H1 (cell line): Measurements from ENCODE around the gene FOXD3. TPM values are rescaled to one million over a fixed set of nuclear protein-coding genes. Genes with fewer than 3 reads are reported as not detected.
A peak's percentile ranks its signal among the peaks of the same experiment; 100 is the strongest.

Experiments used
- ATF2 ChIP-seq: IDR thresholded peaks from 2 replicates; pipeline ENCODE4 v1.6.1; 2012; ENCODE audit warnings: low read length, inconsistent platforms
- CBX5 ChIP-seq: fragments of 300-800, 300-1000 bp; sonication (generic); IDR thresholded peaks from 2 replicates; pipeline ENCODE4 v1.7.1; 2016; ENCODE audit warnings: antibody characterized with exemption, low read length, low read depth
- CBX8 ChIP-seq: fragments of 300-800, 300-1000 bp; sonication (generic); IDR thresholded peaks from 2 replicates; pipeline ENCODE4 v1.7.1; 2016; ENCODE audit warnings: low read depth, low read length, borderline replicate concordance
- CREB1 ChIP-seq: IDR thresholded peaks from 2 replicates; pipeline ENCODE4 v1.6.1; 2012; ENCODE audit warnings: inconsistent platforms
- E2F6 ChIP-seq: IDR thresholded peaks from 2 replicates; pipeline ENCODE4 v1.6.1; 2012; ENCODE audit warnings: inconsistent platforms
- EZH2 ChIP-seq: fragments of 200-600 bp; sonication (generic); IDR thresholded peaks from 2 replicates; pipeline ENCODE4 v1.7.1; 2012; ENCODE audit warnings: low read depth, mild to moderate bottlenecking, moderate library complexity, low read length, inconsistent platforms; ENCODE audit not compliant: severe bottlenecking
- GABPA ChIP-seq: IDR thresholded peaks from 2 replicates; pipeline ENCODE4 v1.6.1; 2011; ENCODE audit warnings: mild to moderate bottlenecking, low read length, moderate library complexity, borderline replicate concordance; ENCODE audit not compliant: insufficient read depth
- HDAC6 ChIP-seq: IDR thresholded peaks from one replicate; pipeline ENCODE4 v1.7.1; 2012; ENCODE audit warnings: low read depth, mild to moderate bottlenecking, inconsistent platforms, low read length, moderate library complexity
- KDM1A ChIP-seq: fragments of 200-600, 300-600 bp; sonication (generic); IDR thresholded peaks from 2 replicates; pipeline ENCODE4 v1.7.1; 2016; ENCODE audit warnings: mild to moderate bottlenecking, low read length, borderline replicate concordance
- MAFK ChIP-seq: IDR thresholded peaks from 2 replicates; pipeline ENCODE4 v1.6.1; 2012; ENCODE audit warnings: low read depth, mild to moderate bottlenecking, improper control_type of control experiment, low read length
- NRF1 ChIP-seq: IDR thresholded peaks from 2 replicates; pipeline ENCODE4 v1.6.1; 2011; ENCODE audit warnings: mild to moderate bottlenecking, low read depth, low read length, improper control_type of control experiment
- PHF8 ChIP-seq: fragments of 200-600 bp; sonication (generic); conservative IDR thresholded peaks from 2 replicates; pipeline ENCODE4 v1.7.1; 2012; ENCODE audit warnings: low read depth, mild to moderate bottlenecking, inconsistent platforms, low read length, moderate library complexity
- POU5F1 ChIP-seq: IDR thresholded peaks from 2 replicates; pipeline ENCODE4 v1.6.1; 2011; ENCODE audit warnings: low read depth, mild to moderate bottlenecking, low read length, moderate library complexity
- RFX5 ChIP-seq: IDR thresholded peaks from 2 replicates; pipeline ENCODE4 v1.6.1; 2011; ENCODE audit warnings: low read depth, low read length, improper control_type of control experiment, borderline replicate concordance
- SIN3A ChIP-seq, 2 experiments: IDR thresholded peaks in 1 of 2; conservative IDR thresholded peaks in 1 of 2; 2 replicates each; pipeline ENCODE4 v1.6.1; 2011 to 2012; ENCODE audit warnings: low read length in 2 of 2, improper control_type of control experiment in 1 of 2, low read depth in 1 of 2, mild to moderate bottlenecking in 1 of 2
- SIX5 ChIP-seq: IDR thresholded peaks from 2 replicates; pipeline ENCODE4 v1.6.1; 2011; ENCODE audit warnings: mild to moderate bottlenecking, low read depth, low read length
- TBP ChIP-seq: IDR thresholded peaks from 2 replicates; pipeline ENCODE4 v1.6.1; 2011; ENCODE audit warnings: low read depth, low read length, improper control_type of control experiment
- polyA plus RNA-seq, 7 experiments: library from polyadenylated mRNA; depleted of rRNA in 3 of 7; stranded (reverse) in 5 of 7; unstranded in 2 of 7; fragments of >200 nt in 5 of 7; fragments of 200-250 nt in 2 of 7; gene quantifications; 1 replicate in 5 of 7; 2 replicates in 1 of 7; 4 replicates in 1 of 7; pipeline versions ENCODE4 v1.2.1 to v1.2.3, GENCODE V29; 2011 to 2013; ENCODE audit warnings: missing spikeins in 2 of 7, mixed read lengths in 2 of 7
- total RNA-seq: library from RNA; stranded (reverse); fragmentation: NEBNext Ultra II Directional; extraction: Animal tissue kit (Norgen Biotek cat#: 25700); gene quantifications from 2 replicates; pipeline ENCODE4 v1.2.1, GENCODE V29; 2021
- TF ChIP-seq, protein P1 (sequence below): IDR thresholded peaks from 2 replicates; pipeline ENCODE4 v1.6.1; 2011; ENCODE audit warnings: low read length, improper control_type of control experiment
- TF ChIP-seq, protein P2 (sequence below): IDR thresholded peaks from 2 replicates; pipeline ENCODE4 v1.6.1; 2011; ENCODE audit warnings: low read depth, mild to moderate bottlenecking, low read length; ENCODE audit not compliant: insufficient read depth

FOXD3 gene
- total and polyA plus RNA-seq, 2 of the 8 experiments (the other 6 are each of a cell fraction or from before 2014, with no cell fraction given): 8.7 to 33.7 TPM

GRCh38 chr1:63319046-63320021 is 3.0 kb upstream of the FOXD3 start (continued):
- TF ChIP-seq RFX5 (no peak), GABPA (no peak), HDAC6 (no peak), MAFK (no peak), TBP (no peak; the same call in 1 of the 2 replicates), CREB1 (no peak), E2F6 (peak; percentile 81), KDM1A (no peak), SIN3A (conservative IDR thresholded peaks at IDR 0.05 in 1 of 2, IDR thresholded peaks at IDR 0.05 in 1 of 2; ENCODE audit: low read depth in 1 of 2, low read length in 2 of 2) (no peak), PHF8 (0 out of 2 replicates have a peak, but pooled peaks have one; percentile 21), POU5F1 (no peak), CBX8 (no peak; the same call in 1 of the 2 replicates), NRF1 (no peak), EZH2 (peak; percentile 84), CBX5 (no peak), ATF2 (no peak), SIX5 (no peak)
- TF ChIP-seq, protein P1, sequence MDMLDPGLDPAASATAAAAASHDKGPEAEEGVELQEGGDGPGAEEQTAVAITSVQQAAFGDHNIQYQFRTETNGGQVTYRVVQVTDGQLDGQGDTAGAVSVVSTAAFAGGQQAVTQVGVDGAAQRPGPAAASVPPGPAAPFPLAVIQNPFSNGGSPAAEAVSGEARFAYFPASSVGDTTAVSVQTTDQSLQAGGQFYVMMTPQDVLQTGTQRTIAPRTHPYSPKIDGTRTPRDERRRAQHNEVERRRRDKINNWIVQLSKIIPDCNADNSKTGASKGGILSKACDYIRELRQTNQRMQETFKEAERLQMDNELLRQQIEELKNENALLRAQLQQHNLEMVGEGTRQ: no peak
- TF ChIP-seq, protein P2, sequence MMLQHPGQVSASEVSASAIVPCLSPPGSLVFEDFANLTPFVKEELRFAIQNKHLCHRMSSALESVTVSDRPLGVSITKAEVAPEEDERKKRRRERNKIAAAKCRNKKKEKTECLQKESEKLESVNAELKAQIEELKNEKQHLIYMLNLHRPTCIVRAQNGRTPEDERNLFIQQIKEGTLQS: no peak
